ENCODE data around the gene TCF21.

Gene TCF21

GRCh38 chr6:133916650-133917151, 27.8 kb downstream of the TCF21 start:
- peak; percentile 71 for DNase-seq (ENCODE audit: low read depth, low spot score)
- H3K4me3 ChIP-seq (ENCODE audit: low read depth, low read length), result no peak overlapping the region
- peak; percentile 91 for TF ChIP-seq CTCF (IDR thresholded peaks at IDR 0.05; ENCODE audit: insufficient read depth, low read length, missing control alignments)
- ChIA-PET POLR2A (no interaction called here), CTCF (interaction anchor here (0.6 to 20.8 kb wide), 70 partner anchors 9 to 1094 kb away, joined by 3 to 1249 read pairs (median 4); partner anchors contain the start of gene TCF21)

- CTCF ChIA-PET, result interaction anchor here (0.8 to 20.8 kb wide), 29 partner anchors 11 to 1095 kb away, joined by 3 to 1249 read pairs (median 5); partner anchors contain the start of gene TCF21
- no peak overlapping the region for H3K4me3 ChIP-seq (ENCODE audit: low read depth, low read length)
- no peak for TF ChIP-seq CTCF (IDR thresholded peaks at IDR 0.05; ENCODE audit: insufficient read depth, low read length, missing control alignments)
- DNase-seq (ENCODE audit: low read depth, low spot score), result no peak
- POLR2A ChIA-PET, result no interaction called here
Observed at GRCh38 chr6:133917781-133918180, 28.9 kb downstream of the TCF21 start.

GRCh38 chr6:133918208-133918930, 29.5 kb downstream of the TCF21 start:
- no peak for TF ChIP-seq CTCF (IDR thresholded peaks at IDR 0.05; ENCODE audit: insufficient read depth, low read length, missing control alignments)
- ChIA-PET POLR2A (no interaction called here), CTCF (interaction anchor here (1.0 to 20.8 kb wide), 8 partner anchors 12 to 733 kb away, joined by 3 to 1249 read pairs (median 10); no protein-coding TSS in a partner anchor)
- H3K4me3 ChIP-seq (ENCODE audit: low read depth, low read length), result no peak overlapping the region
- DNase-seq (ENCODE audit: low read depth, low spot score), result no peak

GRCh38 chr6:133919362-133919761, 30.4 kb downstream of the TCF21 start:
- no peak for TF ChIP-seq CTCF (IDR thresholded peaks at IDR 0.05; ENCODE audit: insufficient read depth, low read length, missing control alignments)
- no peak overlapping the region for H3K4me3 ChIP-seq (ENCODE audit: low read depth, low read length)
- CTCF ChIA-PET, result interaction anchor here (1.3 to 20.8 kb wide), 5 partner anchors 13 to 734 kb away, joined by 3 to 1249 read pairs (median 221); no protein-coding TSS in a partner anchor
- POLR2A ChIA-PET, result no interaction called here
- DNase-seq (ENCODE audit: low read depth, low spot score), result no peak

- ChIA-PET CTCF (interaction anchor here (0.6 to 20.8 kb wide), 42 partner anchors 9 to 1091 kb away, joined by 3 to 1249 read pairs (median 5); no protein-coding TSS in a partner anchor), POLR2A (no interaction called here)
- TF ChIP-seq CTCF (IDR thresholded peaks at IDR 0.05; ENCODE audit: insufficient read depth, low read length, missing control alignments), result peak; percentile 87
- peak; percentile 14 for DNase-seq (ENCODE audit: low read depth, low spot score)
- no peak overlapping the region for H3K4me3 ChIP-seq (ENCODE audit: low read depth, low read length)
Observed at GRCh38 chr6:133921249-133921859, 32.4 kb downstream of the TCF21 start.

Data from AG04449 (cell line).